ENCODE measurements around the gene BFAR. TPM values are rescaled to one million over a fixed set of nuclear protein-coding genes. Genes with fewer than 3 reads are reported as not detected.
"Not testable (repeated sequence)": the region's sequence is repeated elsewhere in the genome, so short reads cannot be mapped to it uniquely, and the experiment has no call there.

The BFAR gene, protein sequence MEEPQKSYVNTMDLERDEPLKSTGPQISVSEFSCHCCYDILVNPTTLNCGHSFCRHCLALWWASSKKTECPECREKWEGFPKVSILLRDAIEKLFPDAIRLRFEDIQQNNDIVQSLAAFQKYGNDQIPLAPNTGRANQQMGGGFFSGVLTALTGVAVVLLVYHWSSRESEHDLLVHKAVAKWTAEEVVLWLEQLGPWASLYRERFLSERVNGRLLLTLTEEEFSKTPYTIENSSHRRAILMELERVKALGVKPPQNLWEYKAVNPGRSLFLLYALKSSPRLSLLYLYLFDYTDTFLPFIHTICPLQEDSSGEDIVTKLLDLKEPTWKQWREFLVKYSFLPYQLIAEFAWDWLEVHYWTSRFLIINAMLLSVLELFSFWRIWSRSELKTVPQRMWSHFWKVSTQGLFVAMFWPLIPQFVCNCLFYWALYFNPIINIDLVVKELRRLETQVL
- total RNA-seq = 35.3 TPM

- DNase-seq (ENCODE audit: low read depth in 2 of 3, low spot score in 2 of 3) = peak; percentile 93 to 99 (median 98)
Measured at GRCh38 chr16:14632693-14633569, at the start of gene BFAR. BFAR (plus strand) TSS chr16:14632951; CDS start chr16:14644347, 11,396 bp downstream.

GRCh38 chr16:14585287-14585686 lies 47.5 kb upstream of the BFAR start:
- DNase-seq (ENCODE audit: low read depth in 2 of 3, low spot score in 2 of 3) = no peak

DNA sequence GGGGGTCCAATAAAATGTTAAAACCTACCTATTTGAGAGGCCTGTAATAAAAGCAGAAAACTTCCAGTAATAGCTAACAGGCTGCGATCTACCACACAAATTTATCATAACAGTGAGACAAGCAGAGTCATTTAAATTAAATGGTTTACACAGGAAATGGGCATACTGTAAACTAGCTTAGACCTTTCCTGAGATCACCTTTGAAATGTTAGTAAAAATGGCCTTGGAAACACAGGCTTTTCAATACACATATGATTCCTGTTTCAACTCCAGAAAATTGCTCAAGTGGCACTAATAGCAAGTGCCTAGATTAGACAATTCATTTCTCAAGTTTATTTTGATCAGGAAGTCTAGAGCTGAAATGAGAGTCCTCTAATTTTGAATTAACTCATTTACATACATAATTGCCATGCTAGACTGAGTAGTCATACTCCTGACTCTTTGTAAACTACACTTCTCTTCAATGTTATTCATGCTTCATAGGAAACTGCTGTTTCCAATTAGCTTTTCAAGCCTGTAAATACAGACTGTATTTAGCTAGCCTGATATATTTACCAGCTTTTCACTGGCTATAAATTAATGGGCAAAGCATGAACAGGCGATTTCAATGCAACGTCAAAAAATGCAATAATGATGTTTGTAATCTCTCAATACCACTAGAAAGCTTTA lies 46.0 kb upstream of the BFAR start:
- no peak for DNase-seq (ENCODE audit: low read depth in 2 of 3, low spot score in 2 of 3)

DNA sequence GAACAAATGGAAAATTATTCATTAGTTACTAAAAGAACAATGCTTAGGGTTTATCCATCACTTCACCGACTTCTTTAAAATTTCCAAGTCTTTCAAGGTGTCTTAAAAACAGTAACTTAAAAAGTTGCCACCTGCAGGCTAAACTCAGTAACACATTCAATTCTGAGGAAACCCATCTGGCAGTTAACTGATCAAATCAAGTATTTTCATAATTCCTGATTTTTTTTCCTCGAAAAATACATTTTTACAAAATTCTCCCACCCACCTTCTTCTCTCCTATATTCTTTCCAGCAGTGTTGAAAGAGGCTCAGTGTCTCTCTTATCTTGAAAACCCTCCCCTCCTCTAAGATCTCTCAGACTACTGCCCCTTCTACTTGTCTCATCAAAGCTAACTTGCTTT lies 32.6 kb upstream of the BFAR start:
- DNase-seq (ENCODE audit: low read depth in 2 of 3, low spot score in 2 of 3) = peak in 2 of 3 donors; percentile 5 to 42

- no peak for DNase-seq (ENCODE audit: low read depth in 2 of 3, low spot score in 2 of 3)
Measured at GRCh38 chr16:14602443-14602963, 30.2 kb upstream of the BFAR start.

- DNase-seq (ENCODE audit: low read depth in 2 of 3, low spot score in 2 of 3) = no peak
Measured at GRCh38 chr16:14606102-14606501, 26.6 kb upstream of the BFAR start.

DNA sequence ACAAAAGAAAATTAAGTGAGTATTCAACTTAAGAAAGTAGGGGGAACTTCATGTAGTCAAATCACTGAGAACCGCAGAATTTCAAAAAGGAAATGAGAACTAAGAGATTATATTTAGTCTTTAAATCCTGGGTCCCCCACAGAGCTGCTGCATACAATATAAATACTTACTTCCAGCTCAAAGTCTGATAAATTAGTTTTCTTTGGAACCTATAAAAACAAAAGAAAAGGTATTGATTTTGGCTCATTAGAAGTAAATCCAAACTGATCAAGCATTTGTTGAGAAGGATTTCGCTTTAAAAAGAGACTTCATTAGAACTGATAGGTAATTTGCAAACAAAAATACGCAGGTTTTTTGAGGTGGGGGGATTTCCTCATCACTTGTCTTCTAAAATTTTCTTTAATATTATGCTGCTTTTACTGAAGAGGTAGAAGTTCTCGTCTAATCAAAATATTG lies 24.6 kb upstream of the BFAR start:
- no peak for DNase-seq (ENCODE audit: low read depth in 2 of 3, low spot score in 2 of 3)

DNA sequence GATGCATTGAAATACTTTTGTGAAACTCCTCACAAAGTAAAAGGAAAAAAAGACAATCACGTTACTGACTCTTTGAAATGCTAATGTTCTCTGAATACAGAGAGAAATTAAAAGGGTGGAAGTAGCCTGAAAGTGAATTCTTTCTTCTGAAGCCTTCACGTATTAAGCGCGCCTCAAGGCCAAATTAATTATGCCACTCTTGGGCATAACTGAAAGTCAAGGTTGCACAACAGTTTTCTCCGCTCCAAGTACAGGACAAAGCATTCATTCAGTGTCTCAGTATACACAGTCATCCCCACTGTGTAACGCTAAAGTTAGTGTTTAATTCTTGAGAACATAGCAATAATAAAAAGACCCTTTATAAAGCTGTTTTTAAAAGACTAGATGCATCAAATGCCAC lies 24.1 kb upstream of the BFAR start:
- DNase-seq (ENCODE audit: low read depth in 2 of 3, low spot score in 2 of 3) = no peak

- no peak for DNase-seq (ENCODE audit: low read depth in 2 of 3, low spot score in 2 of 3)
Measured at GRCh38 chr16:14609716-14610115, 23.0 kb upstream of the BFAR start.

GRCh38 chr16:14611660-14612059 lies 21.1 kb upstream of the BFAR start:
- DNase-seq (ENCODE audit: low read depth in 2 of 3, low spot score in 2 of 3) = no peak

GRCh38 chr16:14613991-14614390 lies 18.8 kb upstream of the BFAR start:
- no peak for DNase-seq (ENCODE audit: low read depth in 2 of 3, low spot score in 2 of 3)

GRCh38 chr16:14616280-14616679 lies 16.5 kb upstream of the BFAR start:
- no peak for DNase-seq (ENCODE audit: low read depth in 2 of 3, low spot score in 2 of 3)

DNA sequence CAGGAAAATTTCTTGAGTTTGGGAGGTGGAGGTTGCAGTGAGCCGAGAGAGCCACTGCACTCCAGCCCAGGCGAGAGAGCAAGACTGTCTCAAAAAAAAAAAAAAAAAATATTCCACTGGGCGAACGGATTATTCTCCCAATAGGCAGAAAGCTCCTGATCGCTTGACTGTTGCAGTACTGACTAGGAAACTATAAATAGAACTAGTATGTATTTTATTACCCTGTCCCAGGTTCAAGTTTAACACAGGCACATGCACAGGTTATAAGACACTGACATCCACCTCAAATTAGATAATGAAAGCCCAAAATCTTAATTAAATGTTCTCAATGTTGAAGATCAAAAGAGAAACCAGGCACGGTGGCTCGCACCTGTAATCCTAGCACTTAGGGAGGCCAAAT lies 14.2 kb upstream of the BFAR start:
- DNase-seq (ENCODE audit: low read depth in 2 of 3, low spot score in 2 of 3) = no peak

DNA sequence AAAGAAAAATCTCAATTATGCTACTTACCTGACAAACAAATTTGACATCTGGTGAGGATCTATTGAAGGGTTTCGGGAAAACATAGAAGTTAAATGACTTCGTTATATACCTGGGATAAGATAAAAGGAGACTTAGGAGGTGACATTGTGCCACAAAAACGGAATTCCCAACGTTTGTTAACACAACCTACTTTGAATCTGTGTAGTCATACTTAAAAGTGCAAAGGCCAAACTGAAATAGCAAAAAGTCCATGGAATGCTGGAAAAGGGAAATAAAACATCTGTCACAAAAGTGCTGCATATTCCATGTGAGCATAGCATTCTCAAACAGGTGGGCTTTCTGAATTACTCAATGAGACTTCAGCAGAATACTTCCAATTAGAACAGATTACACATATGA lies 5.7 kb upstream of the BFAR start:
- DNase-seq (ENCODE audit: low read depth in 2 of 3, low spot score in 2 of 3) = no peak

GRCh38 chr16:14628806-14629611 lies 3.7 kb upstream of the BFAR start:
- DNase-seq (ENCODE audit: low read depth in 2 of 3, low spot score in 2 of 3) = peak in 1 of 3 donors; percentile 10

- DNase-seq (ENCODE audit: low read depth in 2 of 3, low spot score in 2 of 3) = peak in 1 of 3 donors; percentile 7
Measured at GRCh38 chr16:14629612-14629918, 3.2 kb upstream of the BFAR start.

DNA sequence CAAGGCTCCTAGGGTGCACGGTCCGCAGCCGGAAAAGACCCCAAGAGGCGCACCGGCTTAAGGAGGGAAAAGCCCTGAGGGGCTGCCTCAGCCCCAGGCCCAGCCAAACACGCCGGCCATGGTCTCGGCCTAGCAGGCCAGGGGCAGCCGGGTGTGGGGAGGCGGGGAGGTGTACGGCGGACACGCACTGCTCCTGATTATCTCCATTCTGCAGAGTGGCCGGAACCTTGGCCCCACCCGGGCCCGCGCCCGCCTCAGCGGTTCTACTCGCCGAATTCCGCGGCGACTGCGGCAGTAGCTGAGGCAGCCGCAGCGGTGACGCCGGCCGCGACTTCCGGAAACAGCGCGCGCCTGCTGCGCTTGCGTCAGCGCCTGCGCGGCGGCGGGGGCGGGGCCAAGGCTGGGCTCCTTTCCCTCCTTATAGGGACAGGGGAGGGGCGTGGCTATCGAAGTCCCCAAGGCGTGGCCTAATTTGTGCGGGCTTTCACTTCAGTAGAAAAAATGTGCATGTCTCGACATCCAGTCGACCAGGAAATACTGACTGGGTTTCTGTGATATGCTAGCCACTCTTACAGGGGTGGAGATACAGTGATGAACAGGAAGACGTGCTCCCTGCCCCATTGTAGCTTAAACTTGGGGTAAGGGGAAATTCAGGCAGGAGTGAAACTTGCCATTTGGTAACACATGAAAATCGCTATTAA lies 2.7 kb upstream of the BFAR start, which contains the start of gene PARN:
PARN (minus strand) TSS at position 342 of the 701 bp plus-strand sequence; CDS start at position 207, 135 bp downstream.
- peak; percentile 97 for DNase-seq (ENCODE audit: low read depth in 2 of 3, low spot score in 2 of 3)

- DNase-seq (ENCODE audit: low read depth in 2 of 3, low spot score in 2 of 3) = not testable (repeated sequence)
Measured at GRCh38 chr16:14630620-14631330, 2.0 kb upstream of the BFAR start.

DNA sequence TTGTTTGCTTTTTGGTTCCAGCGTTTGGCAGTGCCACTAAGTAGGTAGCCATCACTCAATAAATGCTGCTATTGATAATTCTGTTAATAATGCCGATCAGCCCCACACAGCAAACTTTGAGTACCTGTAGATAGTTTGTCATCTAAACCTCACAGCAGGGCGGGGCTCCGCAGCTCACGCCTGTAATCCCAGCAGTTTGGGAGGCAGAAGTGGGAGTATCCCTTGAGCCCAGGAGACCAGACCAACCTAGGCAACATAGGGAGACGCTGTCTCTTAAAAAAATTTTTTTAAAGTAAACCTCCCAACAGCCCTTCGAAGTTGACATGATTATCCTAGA lies 1.6 kb downstream of the BFAR start:
- DNase-seq (ENCODE audit: low read depth in 2 of 3, low spot score in 2 of 3) = no peak

All from hematopoietic multipotent progenitor cell (in vitro differentiated cells).